ENCODE measurements around the gene STAB2.

STAB2 gene

GRCh38 chr12:103600967-103601728 lies 14.1 kb downstream of the STAB2 start:
- TF ChIP-seq CTCF (IDR thresholded peaks at IDR 0.05; ENCODE audit: low read depth, low read length, poor library complexity, severe bottlenecking) (no peak), EZH2phosphoT487 (IDR thresholded peaks at IDR 0.05; ENCODE audit: borderline replicate concordance, low read length) (no peak)

GRCh38 chr12:103620395-103620794 lies 33.3 kb downstream of the STAB2 start:
- H3K4me3 ChIP-seq (ENCODE audit: low read length): no peak overlapping the region
- no peaks in the 10 kb centered on the region for H3K27me3 ChIP-seq (ENCODE audit: control insufficient read depth, low read length)
- H3K36me3 ChIP-seq (ENCODE audit: control insufficient read depth, low read length): no peaks in the 10 kb centered on the region
- no peaks in the 10 kb centered on the region for H4K20me1 ChIP-seq (ENCODE audit: control insufficient read depth, insufficient read depth, low read depth, low read length)
- TF ChIP-seq EZH2phosphoT487 (IDR thresholded peaks at IDR 0.05; ENCODE audit: borderline replicate concordance, low read length) (no peak), CTCF (IDR thresholded peaks at IDR 0.05; ENCODE audit: low read depth, low read length, poor library complexity, severe bottlenecking) (no peak)
- no peak overlapping the region for H3K4me2 ChIP-seq (ENCODE audit: low read length)
- H3F3A ChIP-seq (ENCODE audit: control insufficient read depth, insufficient read depth): no peaks in the 10 kb centered on the region
- no peak overlapping the region for H3K27ac ChIP-seq (ENCODE audit: low read depth, low read length)
- no peaks in the 10 kb centered on the region for H3K79me2 ChIP-seq (ENCODE audit: control insufficient read depth, low read length)
- no peaks in the 10 kb centered on the region for H3K9me3 ChIP-seq (ENCODE audit: control insufficient read depth, insufficient read depth, low read length)
- no peaks in the 10 kb centered on the region for H3K9me2 ChIP-seq (replicated peaks; ENCODE audit: control insufficient read depth, low read length)
- no peaks in the 10 kb centered on the region for H3K4me1 ChIP-seq (ENCODE audit: control insufficient read depth, low read length)

More at GRCh38 chr12:103600967-103601728, 14.1 kb downstream of the STAB2 start:
- Histone ChIP-seq H3K36me3 (ENCODE audit: control insufficient read depth, low read length) (no peaks in the 10 kb centered on the region), H3K27ac (ENCODE audit: low read depth, low read length) (no peak overlapping the region), H3K4me1 (ENCODE audit: control insufficient read depth, low read length) (no peaks in the 10 kb centered on the region), H3K9me3 (ENCODE audit: control insufficient read depth, insufficient read depth, low read length) (no peaks in the 10 kb centered on the region), H3K4me3 (ENCODE audit: low read length) (no peak overlapping the region), H3K9me2 (replicated peaks; ENCODE audit: control insufficient read depth, low read length) (no peaks in the 10 kb centered on the region), H3K27me3 (ENCODE audit: control insufficient read depth, low read length) (peaks cover 7% of the 10 kb centered on the region; the same call in 1 of the 2 replicates), H3K79me2 (ENCODE audit: control insufficient read depth, low read length) (no peaks in the 10 kb centered on the region), H4K20me1 (ENCODE audit: control insufficient read depth, insufficient read depth, low read depth, low read length) (no peaks in the 10 kb centered on the region), H3F3A (ENCODE audit: control insufficient read depth, insufficient read depth) (no peaks in the 10 kb centered on the region), H3K4me2 (ENCODE audit: low read length) (no peak overlapping the region)

- Histone ChIP-seq H3F3A (ENCODE audit: control insufficient read depth, insufficient read depth) (no peaks in the 10 kb centered on the region), H3K27ac (ENCODE audit: low read depth, low read length) (no peak overlapping the region), H3K4me3 (ENCODE audit: low read length) (no peak overlapping the region), H4K20me1 (ENCODE audit: control insufficient read depth, insufficient read depth, low read depth, low read length) (no peaks in the 10 kb centered on the region), H3K36me3 (ENCODE audit: control insufficient read depth, low read length) (no peaks in the 10 kb centered on the region), H3K9me3 (ENCODE audit: control insufficient read depth, insufficient read depth, low read length) (no peaks in the 10 kb centered on the region), H3K79me2 (ENCODE audit: control insufficient read depth, low read length) (no peaks in the 10 kb centered on the region), H3K9me2 (replicated peaks; ENCODE audit: control insufficient read depth, low read length) (no peaks in the 10 kb centered on the region), H3K27me3 (ENCODE audit: control insufficient read depth, low read length) (no peaks in the 10 kb centered on the region), H3K4me2 (ENCODE audit: low read length) (no peak overlapping the region), H3K4me1 (ENCODE audit: control insufficient read depth, low read length) (no peaks in the 10 kb centered on the region)
- TF ChIP-seq CTCF (IDR thresholded peaks at IDR 0.05; ENCODE audit: low read depth, low read length, poor library complexity, severe bottlenecking): no peak
- no peak for TF ChIP-seq EZH2phosphoT487 (IDR thresholded peaks at IDR 0.05; ENCODE audit: borderline replicate concordance, low read length)
Measured at GRCh38 chr12:103623716-103624115, 36.6 kb downstream of the STAB2 start.

Measured in DOHH2 (cell line).